Smooth muscle cell (in vitro differentiated cells): Measurements from ENCODE around the gene VPS45. TPM values are rescaled to one million over a fixed set of nuclear protein-coding genes. Genes with fewer than 3 reads are reported as not detected.

Experiments
- DNase-seq: peaks from one replicate; lab custom pipeline; 2025; ENCODE audit not compliant: unreplicated experiment; lab: John Stamatoyannopoulos, UW
- H2AFZ ChIP-seq: fragments of 200-600 bp; sonication (generic); 2 replicates; pipeline ENCODE4 v1.6.0; 2016; ENCODE audit warnings: antibody characterized with exemption, low read depth, mild to moderate bottlenecking
- H3F3A ChIP-seq: fragments of 200-600 bp; sonication (generic); 2 replicates; pipeline ENCODE4 v1.6.0; 2017; ENCODE audit warnings: antibody characterized with exemption, low read depth
- H3K27ac ChIP-seq: fragments of 200-600 bp; sonication (generic); 2 replicates; pipeline ENCODE4 v1.5.1; 2016; ENCODE audit warnings: low read depth, mild to moderate bottlenecking
- H3K27me3 ChIP-seq: fragments of 200-600 bp; sonication (generic); 2 replicates; pipeline ENCODE4 v1.6.1; 2016; ENCODE audit warnings: low read depth, mild to moderate bottlenecking
- H3K36me3 ChIP-seq: fragments of 200-600 bp; sonication (generic); 2 replicates; pipeline ENCODE4 v1.5.1; 2016; ENCODE audit warnings: low read depth
- H3K4me1 ChIP-seq: fragments of 200-600 bp; sonication (generic); 2 replicates; pipeline ENCODE4 v1.5.1; 2016; ENCODE audit warnings: low read depth
- H3K4me2 ChIP-seq: fragments of 200-600 bp; sonication (generic); 2 replicates; pipeline ENCODE4 v1.6.0; 2016; ENCODE audit warnings: mild to moderate bottlenecking
- H3K4me3 ChIP-seq: fragments of 200-600 bp; sonication (generic); 2 replicates; pipeline ENCODE4 v1.5.1; 2016; ENCODE audit warnings: mild to moderate bottlenecking
- H3K79me2 ChIP-seq: fragments of 200-600 bp; sonication (generic); 2 replicates; pipeline ENCODE4 v1.6.0; 2016; ENCODE audit warnings: low read depth, mild to moderate bottlenecking
- H3K9ac ChIP-seq: fragments of 200-600 bp; sonication (generic); 2 replicates; pipeline ENCODE4 v1.6.0; 2016; ENCODE audit warnings: low read depth
- H3K9me3 ChIP-seq: fragments of 200-600 bp; sonication (generic); replicated peaks from 2 replicates; pipeline ENCODE4 v1.5.1; 2016; ENCODE audit warnings: low read depth
- H4K20me1 ChIP-seq: fragments of 200-600 bp; sonication (generic); 2 replicates; pipeline ENCODE4 v1.6.0; 2016; ENCODE audit warnings: low read depth
- CTCF ChIP-seq: fragments of 200-600 bp; sonication (generic); IDR thresholded peaks from 2 replicates; pipeline ENCODE4 v1.5.1; 2017; ENCODE audit warnings: borderline replicate concordance, mild to moderate bottlenecking, antibody characterized with exemption; ENCODE audit not compliant: insufficient read depth, poor library complexity, severe bottlenecking
- WGBS: methylation state at CpG from one replicate; pipeline ENCODE4 v1.1.7; 2016; ENCODE audit warnings: low lambda C conversion rate; 5-methylcytosine and 5-hydroxymethylcytosine counted together
- polyA plus RNA-seq: library from polyadenylated mRNA; unstranded; fragments of >200 nt; fragmentation: Nextera tagmentation; extraction: Ambion mirVana; gene quantifications from 2 replicates; pipeline ENCODE4 v1.2.1, GENCODE V29; 2016
- total RNA-seq: library from RNA; depleted of rRNA; stranded (reverse); fragments of >200 nt; gene quantifications from 2 replicates; pipeline ENCODE4 v1.2.3, GENCODE V29; 2014

Gene VPS45
- total and polyA plus RNA-seq, 2 experiments from 2014 or later = 28.6 to 44.7 TPM

- no peaks in the 10 kb centered on the region for H4K20me1 ChIP-seq
- no peak for TF ChIP-seq CTCF
- no peaks in the 10 kb centered on the region for H3K9me3 ChIP-seq
- no peak overlapping the region for H3K4me2 ChIP-seq
- H2AFZ ChIP-seq = no peak overlapping the region
- no peak overlapping the region for H3K4me3 ChIP-seq
- no peak overlapping the region for H3K9ac ChIP-seq
- DNase-seq = no peak
- no peaks in the 10 kb centered on the region for H3K27me3 ChIP-seq
- H3K27ac ChIP-seq = no peak overlapping the region
- no peaks in the 10 kb centered on the region for H3K79me2 ChIP-seq
- no peaks in the 10 kb centered on the region for H3F3A ChIP-seq
- no peaks in the 10 kb centered on the region for H3K4me1 ChIP-seq
- 72% methylated on average over 5 of the region's 5 CpGs for WGBS
- H3K36me3 ChIP-seq = no peaks in the 10 kb centered on the region
These were observed 46.3 kb upstream of the VPS45 start for GRCh38 chr1:150021191-150021694.

- Histone ChIP-seq H3K4me3 (no peak overlapping the region), H3K36me3 (no peaks in the 10 kb centered on the region), H3K79me2 (no peaks in the 10 kb centered on the region), H3K27me3 (no peaks in the 10 kb centered on the region), H4K20me1 (no peaks in the 10 kb centered on the region), H3K9me3 (no peaks in the 10 kb centered on the region), H3K4me1 (no peaks in the 10 kb centered on the region), H3K27ac (no peak overlapping the region), H3K4me2 (no peak overlapping the region), H2AFZ (no peak overlapping the region), H3F3A (no peaks in the 10 kb centered on the region), H3K9ac (no peak overlapping the region)
- no peak for TF ChIP-seq CTCF
- 77% methylated on average over 5 of the region's 6 CpGs for WGBS
- DNase-seq = no peak
These were observed 45.2 kb upstream of the VPS45 start for GRCh38 chr1:150022357-150022756.

GRCh38 chr1:150024156-150024555 is 43.4 kb upstream of the VPS45 start:
- 84% methylated on average over 2 of the region's 2 CpGs for WGBS
- DNase-seq = no peak
- Histone ChIP-seq H3K36me3 (no peaks in the 10 kb centered on the region), H4K20me1 (no peaks in the 10 kb centered on the region), H3K4me2 (no peak overlapping the region), H3K4me1 (no peaks in the 10 kb centered on the region), H3F3A (no peaks in the 10 kb centered on the region), H3K79me2 (no peaks in the 10 kb centered on the region), H2AFZ (no peak overlapping the region), H3K9ac (no peak overlapping the region), H3K27ac (no peak overlapping the region), H3K4me3 (no peak overlapping the region), H3K27me3 (no peaks in the 10 kb centered on the region), H3K9me3 (no peaks in the 10 kb centered on the region)
- TF ChIP-seq CTCF = no peak

- H4K20me1 ChIP-seq = no peaks in the 10 kb centered on the region
- H3K79me2 ChIP-seq = no peaks in the 10 kb centered on the region
- no peak overlapping the region for H2AFZ ChIP-seq
- H3K27me3 ChIP-seq = no peaks in the 10 kb centered on the region
- no peak overlapping the region for H3K9ac ChIP-seq
- no peaks in the 10 kb centered on the region for H3K9me3 ChIP-seq
- H3K27ac ChIP-seq = no peak overlapping the region
- H3F3A ChIP-seq = no peaks in the 10 kb centered on the region
- no peaks in the 10 kb centered on the region for H3K4me1 ChIP-seq
- TF ChIP-seq CTCF = no peak
- H3K4me2 ChIP-seq = no peak overlapping the region
- WGBS = 96% methylated on average over 1 of the region's 1 CpG
- DNase-seq = no peak
- no peaks in the 10 kb centered on the region for H3K36me3 ChIP-seq
- no peak overlapping the region for H3K4me3 ChIP-seq
These were observed 39.3 kb upstream of the VPS45 start for GRCh38 chr1:150028322-150028721.
